HL-60 (cell line): ENCODE measurements around the gene WWC1.

ENCODE experiments used
- CTCF ChIP-seq: IDR thresholded peaks from one replicate; pipeline ENCODE4 v1.5.1; 2011; ENCODE audit warnings: low read length, control low read depth, inconsistent platforms; ENCODE audit not compliant: insufficient read depth
- GABPA ChIP-seq: IDR thresholded peaks from 2 replicates; pipeline ENCODE4 v1.6.1; 2012; ENCODE audit warnings: low read depth
- POLR2AphosphoS5 ChIP-seq: IDR thresholded peaks from 2 replicates; pipeline ENCODE4 v1.6.1; 2012; ENCODE audit warnings: low read depth
- REST ChIP-seq: IDR thresholded peaks from 2 replicates; pipeline ENCODE4 v1.6.1; 2012; ENCODE audit warnings: low read depth; ENCODE audit not compliant: insufficient replicate concordance
- SPI1 ChIP-seq: IDR thresholded peaks from 2 replicates; pipeline ENCODE4 v1.6.1; 2012; ENCODE audit warnings: low read depth, mild to moderate bottlenecking, borderline replicate concordance

- TF ChIP-seq CTCF, result no peak
- no peak for TF ChIP-seq REST
- no peak for TF ChIP-seq POLR2AphosphoS5
- TF ChIP-seq GABPA, result no peak
- TF ChIP-seq SPI1, result no peak
Observed at GRCh38 chr5:168285696-168286095, 5.7 kb upstream of the WWC1 start.
